Pancreas (tissue), 10 donors: ENCODE results near the gene VAMP5. TPM values are rescaled to one million over a fixed set of nuclear protein-coding genes. Genes with fewer than 3 reads are reported as not detected.
"Not testable (repeated sequence)": the region's sequence is repeated elsewhere in the genome, so short reads cannot be mapped to it uniquely, and the experiment has no call there.

Experiments
- ATAC-seq, 4 donors: fragments of 200-7000 bp; cut with Tn5 transposase; one replicate each; pipeline versions ENCODE4 v1.8.0 to v1.9.1; 2020; ENCODE audit warnings: mild to moderate bottlenecking in 4 of 4, moderate library complexity in 4 of 4
- DNase-seq, 6 donors: peaks; one replicate each; pipeline ENCODE4 v3.0.0-alpha.2; 2020
- FAIRE-seq: peaks from 2 replicates; lab custom pipeline; 2012; peaks lifted over from hg19 to GRCh38; lab: Jason Lieb, UNC
- H3K27ac ChIP-seq, 4 donors: fragments of 200-600 bp; sonication (generic); 1 replicate in 3 of 4; 2 replicates in 1 of 4; pipeline versions ENCODE4 v1.5.0 to v1.8.0; 2020
- H3K27me3 ChIP-seq, 4 donors: fragments of 200-600 bp; one replicate each; pipeline ENCODE4 v1.8.0; 2021
- H3K36me3 ChIP-seq, 3 donors: fragments of 200-600 bp; sonication (generic) in 1 of 3; one replicate each; pipeline versions ENCODE4 v1.5.0 to v1.8.0; 2020 to 2021
- H3K4me1 ChIP-seq, 3 donors: fragments of 200-600 bp; one replicate each; pipeline ENCODE4 v1.8.0; 2021
- H3K4me3 ChIP-seq, 4 donors: fragments of 200-600 bp; sonication (generic) in 2 of 4; one replicate each; pipeline versions ENCODE4 v1.5.0 to v1.8.0; 2020 to 2021
- H3K9me3 ChIP-seq, 4 donors: fragments of 200-600 bp; one replicate each; pipeline ENCODE4 v1.8.0; 2021
- WGBS, 2 donors: extraction: QIAGEN DNeasy Blood & Tissue Kit; methylation state at CpG; one replicate each; pipeline ENCODE4 v1.1.7; 2013; 5-methylcytosine and 5-hydroxymethylcytosine counted together
- intact Hi-C, 3 donors: fragments of 100-400 bp; cut with DNase I; formaldehyde crosslinking; loops; one replicate each; pipeline versions ENCODE4 v1.11.1 to v1.14.2; 2022
- polyA plus RNA-seq, 2 donors: library from polyadenylated mRNA; stranded (reverse); fragments of 200-250 nt; gene quantifications; one replicate each; pipeline ENCODE4 v1.2.3, GENCODE V29; 2013
- total RNA-seq, 6 donors: library from RNA; stranded (reverse); fragmentation: NEBNext Ultra II Directional in 4 of 6; extraction: Animal tissue kit (Norgen Biotek cat#: 25700) in 4 of 6; gene quantifications; one replicate each; pipeline versions ENCODE4 v1.2.1 to v1.2.4, GENCODE V29; 2021 to 2023
- TF ChIP-seq, protein P1 (sequence below), 4 donors: fragments of 200-600 bp; sonication (generic) in 3 of 4; IDR thresholded peaks; one replicate each; pipeline versions ENCODE4 v1.5.0 to v1.8.0; 2021; ENCODE audit warnings: antibody characterized with exemption in 4 of 4
- donor health status: healthy with polysubstance abuse.
- donor health status: DM: no; HTN: no; CAD: no; lungs with moderate emphysema.
- donor health status: DM: no; HTN: no; CAD: no.
- donor health status: control.
- donor health status: control.
- donor health status: Bipolar disorder and iron deficiency.
- donor health status: DM: yes; HTN: yes; CAD: no.
- donor health status: DM: no; HTN: no; CAD: no.
- donor health status: DM: no; HTN: no; CAD: no.
- donor health status: DM: yes; HTN: yes; CAD: no.

VAMP5 gene
- total and polyA plus RNA-seq, 8 donors = 8.3 to 29.5 (median 13.0) TPM

DNA sequence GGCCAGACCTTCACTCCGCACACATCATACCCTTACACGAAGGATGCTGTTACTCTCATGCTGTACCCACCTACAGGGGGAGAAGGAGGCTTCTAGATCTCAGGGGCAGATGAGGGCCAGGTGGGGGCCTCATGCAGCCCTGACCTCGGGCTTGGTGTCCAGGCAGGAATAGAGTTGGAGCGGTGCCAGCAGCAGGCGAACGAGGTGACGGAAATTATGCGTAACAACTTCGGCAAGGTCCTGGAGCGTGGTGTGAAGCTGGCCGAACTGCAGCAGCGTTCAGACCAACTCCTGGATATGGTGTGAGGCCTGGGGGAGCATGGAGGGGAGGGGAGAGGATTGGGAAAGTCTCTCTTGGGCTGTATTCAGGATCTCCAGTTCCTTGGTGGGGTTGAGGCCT lies 7.3 kb downstream of the VAMP5 start:
- Histone ChIP-seq H3K4me1 (peaks cover 20 to 38% (median 23%) of the 10 kb centered on the region in 3 donors), H3K36me3 (no peaks in the 10 kb centered on the region)
- intact Hi-C loops = no loop called here

DNA sequence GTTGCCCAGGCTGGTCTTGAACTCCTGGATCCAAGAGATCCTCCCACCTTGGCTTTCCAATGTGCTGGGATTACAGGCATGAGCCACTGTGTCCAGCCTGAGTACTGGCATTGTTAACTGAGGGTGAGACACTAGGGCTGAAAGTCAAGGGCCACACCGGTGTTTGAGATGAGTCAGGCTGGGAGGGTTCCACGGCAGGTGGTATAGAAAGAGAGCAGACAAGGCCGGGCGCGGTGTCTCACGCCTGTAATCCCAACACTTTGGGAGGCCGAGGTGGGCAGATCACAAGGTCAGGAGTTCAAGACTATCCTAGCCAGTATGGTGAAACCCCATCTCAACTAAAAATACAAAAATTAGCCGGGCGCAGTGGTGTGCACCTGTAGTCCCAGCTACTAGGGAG lies 8.1 kb downstream of the VAMP5 start:
- H3K27me3 ChIP-seq, H3K36me3 ChIP-seq, DNase-seq, ATAC-seq, intact Hi-C loops, H3K4me3 ChIP-seq, H3K9me3 ChIP-seq, FAIRE-seq: not testable (repeated sequence)
- 86 to 92% methylated on average over 9 of the region's 9 CpGs for WGBS, 2 donors
- H3K4me1 ChIP-seq = peaks cover 20 to 35% (median 30%) of the 10 kb centered on the region in 3 donors
- H3K27ac ChIP-seq = peak overlapping the region in 2 of 4 donors; percentile 16 to 27

More for the DNA sequence above, 7.3 kb downstream of the VAMP5 start:
- DNase-seq (peak in 3 of 6 donors; percentile 27 to 74 (median 60)), ATAC-seq (no peak), FAIRE-seq (no peak)
- TF ChIP-seq, protein P1, sequence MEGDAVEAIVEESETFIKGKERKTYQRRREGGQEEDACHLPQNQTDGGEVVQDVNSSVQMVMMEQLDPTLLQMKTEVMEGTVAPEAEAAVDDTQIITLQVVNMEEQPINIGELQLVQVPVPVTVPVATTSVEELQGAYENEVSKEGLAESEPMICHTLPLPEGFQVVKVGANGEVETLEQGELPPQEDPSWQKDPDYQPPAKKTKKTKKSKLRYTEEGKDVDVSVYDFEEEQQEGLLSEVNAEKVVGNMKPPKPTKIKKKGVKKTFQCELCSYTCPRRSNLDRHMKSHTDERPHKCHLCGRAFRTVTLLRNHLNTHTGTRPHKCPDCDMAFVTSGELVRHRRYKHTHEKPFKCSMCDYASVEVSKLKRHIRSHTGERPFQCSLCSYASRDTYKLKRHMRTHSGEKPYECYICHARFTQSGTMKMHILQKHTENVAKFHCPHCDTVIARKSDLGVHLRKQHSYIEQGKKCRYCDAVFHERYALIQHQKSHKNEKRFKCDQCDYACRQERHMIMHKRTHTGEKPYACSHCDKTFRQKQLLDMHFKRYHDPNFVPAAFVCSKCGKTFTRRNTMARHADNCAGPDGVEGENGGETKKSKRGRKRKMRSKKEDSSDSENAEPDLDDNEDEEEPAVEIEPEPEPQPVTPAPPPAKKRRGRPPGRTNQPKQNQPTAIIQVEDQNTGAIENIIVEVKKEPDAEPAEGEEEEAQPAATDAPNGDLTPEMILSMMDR (IDR thresholded peaks at IDR 0.05) = no peak
- Histone ChIP-seq H3K27me3 (no peaks in the 10 kb centered on the region), H3K27ac (peak overlapping the region in 1 of 4 donors; percentile 27), H3K4me3 (no peak overlapping the region), H3K9me3 (no peaks in the 10 kb centered on the region)
- WGBS, 2 donors = 74 to 79% methylated on average over 12 of the region's 12 CpGs

DNA sequence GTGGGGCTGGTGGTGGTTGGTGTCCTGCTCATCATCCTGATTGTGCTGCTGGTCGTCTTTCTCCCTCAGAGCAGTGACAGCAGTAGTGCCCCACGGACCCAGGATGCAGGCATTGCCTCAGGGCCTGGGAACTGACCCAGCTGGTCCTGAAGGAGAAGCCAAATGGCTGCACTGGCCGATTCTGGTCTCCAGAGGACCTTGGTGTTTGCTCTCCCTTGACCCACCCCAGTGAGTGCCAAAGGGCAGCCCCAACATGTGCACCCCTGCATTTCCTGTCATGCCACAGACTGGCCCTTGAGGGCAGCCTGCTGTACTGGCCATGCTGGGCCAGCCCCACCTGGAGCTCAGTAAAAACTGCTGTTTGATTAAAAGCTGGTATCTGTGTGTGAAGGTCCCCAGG lies 8.8 kb downstream of the VAMP5 start:
- intact Hi-C loops = no loop called here
- DNase-seq = peak; percentile 77 to 88 (median 85)
- Histone ChIP-seq H3K4me3 (no peak overlapping the region), H3K4me1 (peaks cover 20 to 40% (median 32%) of the 10 kb centered on the region in 3 donors), H3K27ac (peak overlapping the region in 3 of 4 donors; percentile 36 to 48 (median 43)), H3K9me3 (no peaks in the 10 kb centered on the region), H3K27me3 (no peaks in the 10 kb centered on the region), H3K36me3 (peaks cover 0 to 4% (median 0%) of the 10 kb centered on the region in 3 donors)
- peak; percentile 22 to 53 (median 38) for ATAC-seq
- TF ChIP-seq, protein P1 (IDR thresholded peaks at IDR 0.05) = no peak
- WGBS, 2 donors = 24% methylated on average over 3 of the region's 3 CpGs
- FAIRE-seq = no peak

DNA sequence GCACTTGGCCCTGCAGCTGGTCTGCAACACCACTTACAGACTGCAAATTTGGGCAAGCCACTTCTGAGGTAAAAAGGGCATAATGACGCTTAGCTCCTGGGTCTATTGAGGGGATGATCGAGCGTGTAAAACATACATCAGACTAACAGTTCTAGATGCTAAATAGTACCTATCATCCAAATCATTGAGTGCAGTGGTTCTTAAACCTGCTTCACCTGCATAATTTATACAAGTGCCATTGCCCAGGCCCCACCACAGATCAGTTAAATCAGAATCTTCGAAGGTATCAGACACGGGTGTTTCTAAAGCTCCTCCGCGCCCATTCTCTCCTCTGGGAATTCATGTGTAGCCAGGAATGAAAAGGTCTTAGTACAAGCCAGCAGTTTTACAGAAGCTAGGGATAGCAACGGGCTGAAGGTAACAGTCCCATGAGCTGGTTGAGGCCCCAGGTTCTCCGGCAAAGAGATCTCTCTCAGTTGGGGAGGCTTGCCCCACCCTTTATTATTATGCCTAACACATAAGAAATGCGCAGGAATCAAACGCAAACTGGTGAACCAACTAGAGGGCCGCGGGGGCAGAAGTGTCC lies 10.6 kb downstream of the VAMP5 start:
- DNase-seq (no peak), FAIRE-seq (no peak), ATAC-seq (peak; percentile 1 to 5 (median 2))
- WGBS, 2 donors = 14 to 16% methylated on average over 13 of the region's 13 CpGs
- TF ChIP-seq, protein P1 (IDR thresholded peaks at IDR 0.05) = no peak
- Histone ChIP-seq H3K36me3 (peaks cover 0 to 10% (median 9%) of the 10 kb centered on the region in 3 donors), H3K27me3 (no peaks in the 10 kb centered on the region), H3K4me3 (peak overlapping the region; percentile 56 to 83 (median 80)), H3K27ac (peak overlapping the region; percentile 61 to 90 (median 76)), H3K9me3 (no peaks in the 10 kb centered on the region), H3K4me1 (peaks cover 14 to 37% (median 32%) of the 10 kb centered on the region in 3 donors)
- intact Hi-C loops = no loop called here

DNA sequence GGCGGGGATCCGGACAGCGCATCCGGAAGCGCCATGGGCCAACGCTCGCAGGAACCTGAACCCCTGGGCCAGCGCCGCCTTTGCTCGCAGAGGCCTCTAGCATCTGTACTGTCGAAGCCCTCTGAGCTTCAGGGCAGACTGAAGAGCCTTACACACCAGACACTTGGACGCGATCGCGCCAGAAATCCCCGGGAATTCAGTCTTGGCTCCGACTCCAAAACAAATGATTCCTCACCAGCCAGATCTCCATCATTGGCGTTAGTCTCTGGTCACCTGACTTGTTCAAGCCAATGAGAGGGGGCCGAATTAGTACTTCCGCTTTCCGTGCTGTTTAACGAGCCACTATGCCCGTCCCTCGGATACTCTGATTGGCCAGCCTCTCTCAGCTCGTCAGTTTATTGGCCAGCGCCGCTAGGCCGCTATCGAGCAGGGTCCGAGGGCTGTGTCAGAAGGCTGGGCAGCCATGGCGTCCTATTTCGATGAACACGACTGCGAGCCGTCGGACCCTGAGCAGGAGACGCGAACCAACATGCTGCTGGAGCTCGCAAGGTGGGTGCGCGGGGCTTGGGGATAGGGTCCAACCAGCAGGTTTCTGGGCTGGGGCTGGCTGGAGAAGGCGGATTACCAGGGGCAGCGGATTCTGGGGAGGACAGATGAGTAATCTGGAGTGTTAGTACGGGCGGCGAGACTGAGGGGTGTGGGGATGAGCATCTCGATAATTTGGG lies 11.2 kb downstream of the VAMP5 start, which contains the start of gene RNF181:
TSS of gene RNF181 (plus strand) at position 445 of the 725 bp plus-strand sequence. CDS start at position 464, 19 bp downstream.
- TF ChIP-seq, protein P1 (IDR thresholded peaks at IDR 0.05) = no peak
- Histone ChIP-seq H3K36me3 (peaks cover 0 to 10% (median 9%) of the 10 kb centered on the region in 3 donors), H3K9me3 (no peaks in the 10 kb centered on the region), H3K27ac (peak within 1 kb of the TSS; percentile 61 to 90 (median 76)), H3K27me3 (no peaks in the 10 kb centered on the region), H3K4me3 (peak within 1 kb of the TSS; percentile 56 to 83 (median 80)), H3K4me1 (peaks cover 8 to 32% (median 29%) of the 10 kb centered on the region in 3 donors)
- peak; percentile 98 for FAIRE-seq
- intact Hi-C loops = no loop called here
- 0% methylated on average over 47 of the region's 47 CpGs for WGBS, 2 donors
- peak; percentile 93 to 97 (median 94) for ATAC-seq
- peak; percentile 87 to 96 (median 95) for DNase-seq
